ENCODE results near the gene ATP8A2.
"Not testable (repeated sequence)": the region's sequence is repeated elsewhere in the genome, so short reads cannot be mapped to it uniquely, and the experiment has no call there.

Gene ATP8A2

GRCh38 chr13:25933520-25933919 is 561.7 kb downstream of the ATP8A2 start:
- no peaks in the 10 kb centered on the region for H3K27me3 Mint-ChIP-seq
- DNase-seq (no peak), ATAC-seq (no peak)
- H3K27ac Mint-ChIP-seq: no peak overlapping the region
- no peaks in the 10 kb centered on the region for H3K4me1 Mint-ChIP-seq
- no peaks in the 10 kb centered on the region for H3K9me3 Mint-ChIP-seq
- H3K4me3 Mint-ChIP-seq: no peak overlapping the region

- ATAC-seq: no peak
- H3K9me3 Mint-ChIP-seq: peaks cover 0 to under 1% of the 10 kb centered on the region in 2 donors
- no peak overlapping the region for H3K4me3 Mint-ChIP-seq
- H3K27me3 Mint-ChIP-seq: no peaks in the 10 kb centered on the region
- DNase-seq: no peak
- H3K4me1 Mint-ChIP-seq: no peaks in the 10 kb centered on the region
- H3K27ac Mint-ChIP-seq: no peak overlapping the region
Measured at GRCh38 chr13:25934127-25934526, 562.4 kb downstream of the ATP8A2 start.

- H3K27ac Mint-ChIP-seq: peak overlapping the region; percentile 36 to 67
- DNase-seq: no peak
- peaks cover 21% of the 10 kb centered on the region for H3K4me1 Mint-ChIP-seq
- H3K4me3 Mint-ChIP-seq: no peak overlapping the region
- ATAC-seq: no peak
- H3K9me3 Mint-ChIP-seq: peaks cover 0 to 6% of the 10 kb centered on the region in 2 donors
- peaks cover 6% of the 10 kb centered on the region for H3K27me3 Mint-ChIP-seq
Measured at GRCh38 chr13:25939961-25940687, 568.4 kb downstream of the ATP8A2 start.

- no peak for ATAC-seq
- H3K4me3 Mint-ChIP-seq: no peak overlapping the region
Measured at GRCh38 chr13:25943081-25943480, 571.3 kb downstream of the ATP8A2 start.

GRCh38 chr13:25943658-25944057 is 571.9 kb downstream of the ATP8A2 start:
- Mint-ChIP-seq H3K27ac (no peak overlapping the region), H3K27me3 (peaks cover 6% of the 10 kb centered on the region), H3K4me1 (peaks cover 22% of the 10 kb centered on the region), H3K4me3 (no peak overlapping the region), H3K9me3 (peaks cover 0 to 6% of the 10 kb centered on the region in 2 donors)
- DNase-seq (no peak), ATAC-seq (no peak)

More at GRCh38 chr13:25943081-25943480, 571.3 kb downstream of the ATP8A2 start:
- peaks cover 6% of the 10 kb centered on the region for H3K27me3 Mint-ChIP-seq
- no peak overlapping the region for H3K27ac Mint-ChIP-seq
- DNase-seq: no peak
- H3K4me1 Mint-ChIP-seq: peaks cover 22% of the 10 kb centered on the region
- H3K9me3 Mint-ChIP-seq: peaks cover 0 to 6% of the 10 kb centered on the region in 2 donors

- no peaks in the 10 kb centered on the region for H3K9me3 Mint-ChIP-seq
- no peak for ATAC-seq
Measured at GRCh38 chr13:25945596-25945995, 573.8 kb downstream of the ATP8A2 start.

GRCh38 chr13:25946321-25946720 is 574.5 kb downstream of the ATP8A2 start:
- H3K4me3 Mint-ChIP-seq: no peak overlapping the region
- H3K27me3 Mint-ChIP-seq: peaks cover 3% of the 10 kb centered on the region
- peaks cover 8% of the 10 kb centered on the region for H3K4me1 Mint-ChIP-seq
- no peak for DNase-seq
- H3K27ac Mint-ChIP-seq: no peak overlapping the region
- no peaks in the 10 kb centered on the region for H3K9me3 Mint-ChIP-seq
- ATAC-seq: no peak

More at GRCh38 chr13:25945596-25945995, 573.8 kb downstream of the ATP8A2 start:
- Mint-ChIP-seq H3K27ac (peak overlapping the region; percentile 35 to 38), H3K4me3 (no peak overlapping the region), H3K27me3 (peaks cover 6% of the 10 kb centered on the region), H3K4me1 (peaks cover 15% of the 10 kb centered on the region)
- DNase-seq: no peak

GRCh38 chr13:25948910-25949309 is 577.1 kb downstream of the ATP8A2 start:
- Mint-ChIP-seq H3K4me3 (no peak overlapping the region), H3K9me3 (no peaks in the 10 kb centered on the region), H3K4me1 (peaks cover 9% of the 10 kb centered on the region), H3K27me3 (no peaks in the 10 kb centered on the region), H3K27ac (peak overlapping the region in 1 of 2 donors; percentile 71)
- ATAC-seq (no peak), DNase-seq (no peak)

- H3K4me1 Mint-ChIP-seq: peaks cover 14% of the 10 kb centered on the region
- ATAC-seq (no peak), DNase-seq (no peak)
- no peaks in the 10 kb centered on the region for H3K27me3 Mint-ChIP-seq
- H3K9me3 Mint-ChIP-seq: peaks cover 0 to 5% of the 10 kb centered on the region in 2 donors
- H3K4me3 Mint-ChIP-seq: no peak overlapping the region
- no peak overlapping the region for H3K27ac Mint-ChIP-seq
Measured at GRCh38 chr13:25951831-25952230, 580.1 kb downstream of the ATP8A2 start.

- ATAC-seq, H3K27me3 Mint-ChIP-seq, H3K4me3 Mint-ChIP-seq, H3K9me3 Mint-ChIP-seq, DNase-seq: not testable (repeated sequence)
- peaks cover 18% of the 10 kb centered on the region for H3K4me1 Mint-ChIP-seq
- H3K27ac Mint-ChIP-seq: peak overlapping the region in 1 of 2 donors; percentile 52
Measured at GRCh38 chr13:25954080-25954479, 582.3 kb downstream of the ATP8A2 start.

- not testable (repeated sequence) for ATAC-seq, H3K27ac Mint-ChIP-seq, H3K9me3 Mint-ChIP-seq, H3K27me3 Mint-ChIP-seq, H3K4me3 Mint-ChIP-seq, DNase-seq
- peaks cover 25% of the 10 kb centered on the region for H3K4me1 Mint-ChIP-seq
Measured at GRCh38 chr13:25954943-25955342, 583.2 kb downstream of the ATP8A2 start.

GRCh38 chr13:25958986-25959385 is 587.2 kb downstream of the ATP8A2 start:
- no peak for DNase-seq
- peak overlapping the region in 1 of 2 donors; percentile 59 for H3K27ac Mint-ChIP-seq
- peaks cover 0 to 5% of the 10 kb centered on the region in 2 donors for H3K9me3 Mint-ChIP-seq
- H3K4me1 Mint-ChIP-seq: peaks cover 28% of the 10 kb centered on the region
- no peak for ATAC-seq
- no peak overlapping the region for H3K4me3 Mint-ChIP-seq
- H3K27me3 Mint-ChIP-seq: no peaks in the 10 kb centered on the region

- H3K27ac Mint-ChIP-seq: no peak overlapping the region
- H3K27me3 Mint-ChIP-seq: no peaks in the 10 kb centered on the region
- H3K4me1 Mint-ChIP-seq: peaks cover 18% of the 10 kb centered on the region
- H3K4me3 Mint-ChIP-seq: no peak overlapping the region
- peaks cover 0 to 3% of the 10 kb centered on the region in 2 donors for H3K9me3 Mint-ChIP-seq
- no peak for DNase-seq
- ATAC-seq: no peak
Measured at GRCh38 chr13:25961294-25961693, 589.5 kb downstream of the ATP8A2 start.

- Mint-ChIP-seq H3K27ac (no peak overlapping the region), H3K4me1 (peaks cover 18% of the 10 kb centered on the region), H3K9me3 (no peaks in the 10 kb centered on the region), H3K27me3 (no peaks in the 10 kb centered on the region), H3K4me3 (no peak overlapping the region)
- DNase-seq: no peak
- ATAC-seq: no peak
Measured at GRCh38 chr13:25963674-25964073, 591.9 kb downstream of the ATP8A2 start.

GRCh38 chr13:25965596-25965995 is 593.8 kb downstream of the ATP8A2 start:
- Mint-ChIP-seq H3K9me3 (no peaks in the 10 kb centered on the region), H3K27ac (no peak overlapping the region), H3K4me3 (no peak overlapping the region), H3K27me3 (no peaks in the 10 kb centered on the region), H3K4me1 (peaks cover 8% of the 10 kb centered on the region)
- DNase-seq: no peak
- ATAC-seq: no peak

- H3K9me3 Mint-ChIP-seq: no peaks in the 10 kb centered on the region
- H3K27me3 Mint-ChIP-seq: no peaks in the 10 kb centered on the region
- no peak overlapping the region for H3K27ac Mint-ChIP-seq
- DNase-seq (no peak), ATAC-seq (no peak)
- H3K4me1 Mint-ChIP-seq: peaks cover 8% of the 10 kb centered on the region
- H3K4me3 Mint-ChIP-seq: no peak overlapping the region
Measured at GRCh38 chr13:25966086-25966485, 594.3 kb downstream of the ATP8A2 start.

- H3K4me1 Mint-ChIP-seq: peaks cover 18% of the 10 kb centered on the region
- H3K27ac Mint-ChIP-seq: no peak overlapping the region
- H3K4me3 Mint-ChIP-seq: no peak overlapping the region
- DNase-seq (no peak), ATAC-seq (no peak)
- no peaks in the 10 kb centered on the region for H3K27me3 Mint-ChIP-seq
- H3K9me3 Mint-ChIP-seq: no peaks in the 10 kb centered on the region
Measured at GRCh38 chr13:25967144-25967543, 595.4 kb downstream of the ATP8A2 start.
